ENCODE data around the gene KIAA0513.

KIAA0513 gene

GRCh38 chr16:85090873-85091521, 63.4 kb downstream of the KIAA0513 start:
- no peak for DNase-seq

- no peak for DNase-seq
Measured at GRCh38 chr16:85091522-85091910, 63.9 kb downstream of the KIAA0513 start.

- no peak for DNase-seq
Measured at GRCh38 chr16:85092309-85092708, 64.7 kb downstream of the KIAA0513 start.

- no peak for DNase-seq
Measured at GRCh38 chr16:85092851-85093250, 65.3 kb downstream of the KIAA0513 start.

GRCh38 chr16:85093705-85094104, 66.1 kb downstream of the KIAA0513 start:
- no peak for DNase-seq

- DNase-seq = no peak
Measured at GRCh38 chr16:85094176-85094805, 66.7 kb downstream of the KIAA0513 start.

- DNase-seq = no peak
Measured at GRCh38 chr16:85094812-85095211, 67.2 kb downstream of the KIAA0513 start.

- DNase-seq = no peak
Measured at GRCh38 chr16:85096921-85097320, 69.3 kb downstream of the KIAA0513 start.

- peak in 2 of 3 donors; percentile 24 to 40 for DNase-seq
Measured at GRCh38 chr16:85098565-85098964, 71.0 kb downstream of the KIAA0513 start.

- DNase-seq = no peak
Measured at GRCh38 chr16:85100265-85100664, 72.7 kb downstream of the KIAA0513 start.

GRCh38 chr16:85101956-85102630, 74.5 kb downstream of the KIAA0513 start:
- DNase-seq = peak; percentile 55 to 59 (median 56)

- DNase-seq = peak in 1 of 3 donors; percentile 26
Measured at GRCh38 chr16:85103114-85104079, 75.8 kb downstream of the KIAA0513 start.

GRCh38 chr16:85104147-85104546, 76.6 kb downstream of the KIAA0513 start:
- no peak for DNase-seq

- DNase-seq = peak; percentile 47 to 59 (median 52)
Measured at GRCh38 chr16:85104821-85105391, 77.3 kb downstream of the KIAA0513 start.

- no peak for DNase-seq
Measured at GRCh38 chr16:85105475-85105874, 77.9 kb downstream of the KIAA0513 start.

- no peak for DNase-seq
Measured at GRCh38 chr16:85107083-85107482, 79.5 kb downstream of the KIAA0513 start.

- DNase-seq = no peak
Measured at GRCh38 chr16:85107532-85107931, 79.9 kb downstream of the KIAA0513 start.

GRCh38 chr16:85110105-85110504, 82.5 kb downstream of the KIAA0513 start:
- DNase-seq = no peak

GRCh38 chr16:85111184-85111583, 83.6 kb downstream of the KIAA0513 start:
- no peak for DNase-seq

- peak in 1 of 3 donors; percentile 32 for DNase-seq
Measured at GRCh38 chr16:85112364-85112763, 84.8 kb downstream of the KIAA0513 start, which contains the start of gene CIBAR2. Gene CIBAR2, minus strand, starts transcription at chr16:85112472. Its CDS starts 120 bp downstream, at chr16:85112352.

GRCh38 chr16:85113168-85113733, 85.7 kb downstream of the KIAA0513 start:
- DNase-seq = no peak

- DNase-seq = no peak
Measured at GRCh38 chr16:85113913-85114312, 86.3 kb downstream of the KIAA0513 start.

Data from suppressor macrophage treated with lipopolysaccharide for 1 hour (primary cell).